K562 (cell line): ENCODE data around the gene RORC. TPM values are rescaled to one million over a fixed set of nuclear protein-coding genes. Genes with fewer than 3 reads are reported as not detected.
A peak's percentile ranks its signal among the peaks of the same experiment; 100 is the strongest.

Experiments used
- ATAC-seq: fragments of 200-7000 bp; cut with Tn5 transposase; 3 replicates; pipeline ENCODE4 v1.9.1; 2020; ENCODE audit warnings: moderate library complexity
- BruUV-seq: library from RNA; stranded (reverse); fragments of 400-500 nt; replicated peaks from 2 replicates; lab custom pipeline; 2021; lab: Mats Ljungman, UMichigan
- CTCF ChIA-PET: fragments of 300-600 bp; formaldehyde crosslinking; extraction: SDS; loops from one replicate; lab custom pipeline; 2021; ENCODE audit warnings: low intra/inter-chr PET ratio; lab: Yijun Ruan, JAX
- POLR2A ChIA-PET: fragments of 300-600, 350-650 bp; sonication (Branson Sonifier 250); formaldehyde crosslinking; extraction: SDS; loops from one replicate; lab custom pipeline; 2021; ENCODE audit warnings: antibody characterized with exemption, inconsistent platforms; lab: Yijun Ruan, JAX
- DNase-seq, 4 experiments: peaks; one replicate each; pipeline versions ENCODE4 v3.0.0 to v3.0.0-alpha.2; 2011 to 2018; ENCODE audit warnings: low spot score in 3 of 4, mixed read lengths in 3 of 4; ENCODE audit errors: extremely low read depth in 1 of 4
- FAIRE-seq: peaks from 2 replicates; lab custom pipeline; 2011; peaks lifted over from hg19 to GRCh38; lab: Jason Lieb, UNC
- H2AFZ ChIP-seq: 2 replicates; pipeline ENCODE4 v1.6.0; 2011; ENCODE audit warnings: low read depth, low read length, control low read depth, inconsistent platforms
- H3K27ac ChIP-seq: fragments of 200-600 bp; 3 replicates; pipeline ENCODE4 v1.8.0; 2011; ENCODE audit warnings: low read depth, mild to moderate bottlenecking, control low read depth, inconsistent platforms, low read length, moderate library complexity, mixed read lengths; ENCODE audit errors: extremely low read depth
- H3K27me3 ChIP-seq, 2 experiments: fragments of 300-600 bp in 1 of 2; 2 replicates in 1 of 2; 3 replicates in 1 of 2; pipeline versions ENCODE4 v1.6.0 to v1.8.0; 2011; ENCODE audit warnings: inconsistent platforms in 2 of 2, low read length in 2 of 2, mild to moderate bottlenecking in 1 of 2, mixed read lengths in 1 of 2, moderate library complexity in 1 of 2; ENCODE audit not compliant: control insufficient read depth in 2 of 2, insufficient read depth in 2 of 2
- H3K36me3 ChIP-seq: fragments of 300-600 bp; 3 replicates; pipeline ENCODE4 v1.8.0; 2011; ENCODE audit warnings: mild to moderate bottlenecking, low read length, inconsistent platforms; ENCODE audit not compliant: control insufficient read depth, insufficient read depth
- H3K4me1 ChIP-seq, 2 experiments: fragments of 200-600 bp in 1 of 2; replicated peaks in 1 of 2; 2 replicates in 1 of 2; 3 replicates in 1 of 2; pipeline versions ENCODE4 v1.5.1 to v1.8.0; 2011; ENCODE audit warnings: inconsistent platforms in 2 of 2, low read length in 2 of 2, mild to moderate bottlenecking in 1 of 2, mixed read lengths in 1 of 2, moderate library complexity in 1 of 2; ENCODE audit not compliant: control insufficient read depth in 2 of 2, insufficient read depth in 2 of 2
- H3K4me2 ChIP-seq: 2 replicates; pipeline ENCODE4 v1.6.1; 2011; ENCODE audit warnings: low read length, control low read depth, inconsistent platforms, mixed read lengths; ENCODE audit not compliant: insufficient read depth
- H3K4me3 ChIP-seq: fragments of 200-600 bp; sonication (generic), shearing (Covaris generic); 2 replicates; pipeline ENCODE4 v1.5.1; 2016; ENCODE audit warnings: control low read depth, inconsistent platforms
- H3K79me2 ChIP-seq: fragments of 200-600 bp; 3 replicates; pipeline ENCODE4 v1.8.0; 2011; ENCODE audit warnings: low read length, inconsistent platforms; ENCODE audit not compliant: control insufficient read depth, insufficient read depth
- H3K9ac ChIP-seq, 2 experiments: 2 replicates each; pipeline versions ENCODE4 v1.6.0 to v1.6.1; 2011; ENCODE audit warnings: low read depth in 2 of 2, low read length in 2 of 2, control low read depth in 1 of 2, inconsistent platforms in 1 of 2, mild to moderate bottlenecking in 1 of 2, mixed read lengths in 1 of 2; ENCODE audit not compliant: insufficient read depth in 1 of 2
- H3K9me1 ChIP-seq: one replicate; pipeline ENCODE4 v1.6.0; 2011; ENCODE audit warnings: inconsistent platforms, mild to moderate bottlenecking, low read length, moderate library complexity; ENCODE audit not compliant: control insufficient read depth, insufficient read depth
- H3K9me3 ChIP-seq: replicated peaks from 2 replicates; pipeline ENCODE4 v1.5.1; 2011; ENCODE audit warnings: low read depth, low read length, inconsistent platforms; ENCODE audit not compliant: control insufficient read depth, insufficient read depth
- H4K20me1 ChIP-seq: replicated peaks from 2 replicates; pipeline ENCODE4 v1.6.1; 2011; ENCODE audit warnings: low read length, inconsistent platforms, mixed read lengths; ENCODE audit not compliant: control insufficient read depth, insufficient read depth
- FOXM1 ChIP-seq, 2 experiments: fragments of 450-650 bp in 1 of 2; sonication (generic) in 1 of 2; formaldehyde crosslinking in 1 of 2; IDR thresholded peaks; 2 replicates each; pipeline versions ENCODE4 v1.6.1 to v1.9.0; 2017 to 2022; ENCODE audit warnings: low read depth in 2 of 2, mild to moderate bottlenecking in 2 of 2, missing genetic modification reagents in 1 of 2, moderate library complexity in 1 of 2
- GATAD2B ChIP-seq: fragments of 450-650 bp; IDR thresholded peaks from 2 replicates; pipeline ENCODE4 v1.6.1; 2017; ENCODE audit warnings: mild to moderate bottlenecking, borderline replicate concordance
- MYNN ChIP-seq, 2 experiments: sonication (generic); formaldehyde crosslinking in 1 of 2; IDR thresholded peaks; 2 replicates each; pipeline versions ENCODE4 v1.5.0 to v1.6.1; 2016 to 2020; ENCODE audit warnings: antibody characterized with exemption in 1 of 2, missing genetic modification reagents in 1 of 2
- NR4A1 ChIP-seq, 2 experiments: fragments of 250-450 bp in 1 of 2; fragments of 450-650 bp in 1 of 2; sonication (Bioruptor Pico) in 1 of 2; IDR thresholded peaks; 2 replicates each; pipeline versions ENCODE4 v1.4.0 to v1.6.1; 2016 to 2020; ENCODE audit warnings: mild to moderate bottlenecking in 2 of 2, missing compliant biosample characterization in 1 of 2, missing genetic modification characterization in 1 of 2, moderate library complexity in 1 of 2
- NRF1 ChIP-seq, 2 experiments: fragments of 450-650 bp; IDR thresholded peaks in 1 of 2; conservative IDR thresholded peaks in 1 of 2; 2 replicates each; pipeline ENCODE4 v1.6.1; 2014; ENCODE audit warnings: mild to moderate bottlenecking in 2 of 2
- ZNF408 ChIP-seq: fragments of 250-450 bp; sonication (Bioruptor Pico); IDR thresholded peaks from 2 replicates; pipeline ENCODE4 v1.4.0; 2020; ENCODE audit warnings: low read depth, mild to moderate bottlenecking, moderate library complexity
- ZNF699 ChIP-seq: fragments of 250-450 bp; sonication (Bioruptor Pico); IDR thresholded peaks from 2 replicates; pipeline ENCODE4 v1.8.0; 2021; ENCODE audit warnings: mild to moderate bottlenecking, moderate library complexity; ENCODE audit not compliant: insufficient replicate concordance
- WGBS: fragments of 100-300 bp; shearing (Covaris generic); methylation state at CpG from one replicate; pipeline ENCODE4 v1.1.6; 2016; ENCODE audit warnings: low coverage, mixed read lengths; ENCODE audit not compliant: insufficient coverage; ENCODE audit errors: missing lambda C conversion rate; 5-methylcytosine and 5-hydroxymethylcytosine counted together
- in situ Hi-C: fragments of 300-500 bp; cut with MboI; formaldehyde crosslinking; loops from 4 replicates; pipeline ENCODE4 v1.15.0; 2018; ENCODE audit warnings: inconsistent platforms, mixed read lengths
- intact Hi-C: fragments of 100-400 bp; cut with micrococcal nuclease; formaldehyde crosslinking; loops from 2 replicates; pipeline ENCODE4 v1.14.2; 2022
- polyA plus RNA-seq, 8 experiments: library from polyadenylated mRNA; depleted of rRNA in 4 of 8; stranded (reverse) in 5 of 8; unstranded in 3 of 8; fragments of >200 nt; fragmentation: Nextera tagmentation in 2 of 8; fragmentation: Illumina TruSeq in 1 of 8; extraction: Ambion mirVana in 2 of 8; extraction: Trizol in 1 of 8; gene quantifications; 2 replicates each; pipeline versions ENCODE4 v1.2.1 to v1.2.3, GENCODE V29; 2011 to 2014; ENCODE audit warnings: inconsistent platforms in 1 of 8, missing spikeins in 1 of 8
- total RNA-seq, 7 experiments: library from RNA; depleted of rRNA in 6 of 7; stranded (reverse); fragments of >200 nt in 6 of 7; fragmentation: Illumina TruSeq in 2 of 7; extraction: Trizol in 2 of 7; gene quantifications; 2 replicates each; pipeline versions ENCODE4 v1.2.1 to v1.2.3, GENCODE V29; 2011 to 2021; ENCODE audit warnings: low replicate concordance in 1 of 7
- TF ChIP-seq, protein P1 (sequence below): sonication (generic); formaldehyde crosslinking; IDR thresholded peaks from 2 replicates; pipeline ENCODE4 v1.8.1; 2023; ENCODE audit warnings: missing genetic modification reagents, mild to moderate bottlenecking, borderline replicate concordance
- TF ChIP-seq, protein P2 (sequence below): sonication (generic); formaldehyde crosslinking; IDR thresholded peaks from 2 replicates; pipeline ENCODE4 v1.8.0; 2022; ENCODE audit warnings: missing genetic modification reagents, mild to moderate bottlenecking, borderline replicate concordance
- TF ChIP-seq, protein P3 (sequence below): fragments of 450-650 bp; IDR thresholded peaks from 2 replicates; pipeline ENCODE4 v1.6.1; 2014; ENCODE audit warnings: low read depth, mild to moderate bottlenecking, moderate library complexity, borderline replicate concordance

RORC gene
- total and polyA plus RNA-seq, 9 of the 15 experiments (the other 6 are each of a cell fraction or from before 2014, with no cell fraction given) = not detected

DNA sequence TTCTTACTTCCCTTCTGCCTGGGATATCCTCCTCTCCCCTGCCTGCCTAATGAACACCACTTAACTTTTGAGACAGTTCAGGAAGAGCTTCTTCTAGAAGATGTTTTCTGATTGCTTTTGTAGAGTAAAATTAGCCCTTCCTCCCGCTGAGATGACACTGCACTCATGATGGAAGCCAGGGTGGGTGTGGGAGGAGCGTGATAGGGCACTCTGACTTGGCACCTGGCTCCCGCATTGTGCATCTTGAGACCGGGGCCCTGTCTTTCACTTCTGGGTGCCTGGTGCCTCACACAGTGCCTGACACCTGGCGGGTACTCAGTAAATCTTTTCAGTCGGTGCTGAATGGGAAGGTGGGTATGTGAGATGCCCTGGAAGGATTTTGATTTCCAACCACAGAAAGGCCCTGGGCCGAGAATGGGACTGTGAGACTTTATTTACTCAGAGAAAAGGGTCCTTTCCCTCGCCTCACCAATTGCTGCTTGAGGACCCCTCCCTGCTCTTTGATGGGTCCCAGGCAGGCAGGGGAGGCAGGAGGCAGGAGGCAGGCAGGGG lies 15.2 kb upstream of the RORC start:
- no peak overlapping the region for H3K9ac ChIP-seq
- peaks cover 4% of the 10 kb centered on the region for H3K9me1 ChIP-seq
- H4K20me1 ChIP-seq = 0 out of 2 replicates have a peak, but pooled peaks cover 3% of the 10 kb centered on the region
- POLR2A ChIA-PET = interaction anchor here (0.7 to 1.4 kb wide), 5 partner anchors 10 to 144 kb away, joined by 3 to 4 read pairs (median 3); no protein-coding TSS in a partner anchor
- H3K27ac ChIP-seq = no peak overlapping the region
- TF ChIP-seq, protein P1, sequence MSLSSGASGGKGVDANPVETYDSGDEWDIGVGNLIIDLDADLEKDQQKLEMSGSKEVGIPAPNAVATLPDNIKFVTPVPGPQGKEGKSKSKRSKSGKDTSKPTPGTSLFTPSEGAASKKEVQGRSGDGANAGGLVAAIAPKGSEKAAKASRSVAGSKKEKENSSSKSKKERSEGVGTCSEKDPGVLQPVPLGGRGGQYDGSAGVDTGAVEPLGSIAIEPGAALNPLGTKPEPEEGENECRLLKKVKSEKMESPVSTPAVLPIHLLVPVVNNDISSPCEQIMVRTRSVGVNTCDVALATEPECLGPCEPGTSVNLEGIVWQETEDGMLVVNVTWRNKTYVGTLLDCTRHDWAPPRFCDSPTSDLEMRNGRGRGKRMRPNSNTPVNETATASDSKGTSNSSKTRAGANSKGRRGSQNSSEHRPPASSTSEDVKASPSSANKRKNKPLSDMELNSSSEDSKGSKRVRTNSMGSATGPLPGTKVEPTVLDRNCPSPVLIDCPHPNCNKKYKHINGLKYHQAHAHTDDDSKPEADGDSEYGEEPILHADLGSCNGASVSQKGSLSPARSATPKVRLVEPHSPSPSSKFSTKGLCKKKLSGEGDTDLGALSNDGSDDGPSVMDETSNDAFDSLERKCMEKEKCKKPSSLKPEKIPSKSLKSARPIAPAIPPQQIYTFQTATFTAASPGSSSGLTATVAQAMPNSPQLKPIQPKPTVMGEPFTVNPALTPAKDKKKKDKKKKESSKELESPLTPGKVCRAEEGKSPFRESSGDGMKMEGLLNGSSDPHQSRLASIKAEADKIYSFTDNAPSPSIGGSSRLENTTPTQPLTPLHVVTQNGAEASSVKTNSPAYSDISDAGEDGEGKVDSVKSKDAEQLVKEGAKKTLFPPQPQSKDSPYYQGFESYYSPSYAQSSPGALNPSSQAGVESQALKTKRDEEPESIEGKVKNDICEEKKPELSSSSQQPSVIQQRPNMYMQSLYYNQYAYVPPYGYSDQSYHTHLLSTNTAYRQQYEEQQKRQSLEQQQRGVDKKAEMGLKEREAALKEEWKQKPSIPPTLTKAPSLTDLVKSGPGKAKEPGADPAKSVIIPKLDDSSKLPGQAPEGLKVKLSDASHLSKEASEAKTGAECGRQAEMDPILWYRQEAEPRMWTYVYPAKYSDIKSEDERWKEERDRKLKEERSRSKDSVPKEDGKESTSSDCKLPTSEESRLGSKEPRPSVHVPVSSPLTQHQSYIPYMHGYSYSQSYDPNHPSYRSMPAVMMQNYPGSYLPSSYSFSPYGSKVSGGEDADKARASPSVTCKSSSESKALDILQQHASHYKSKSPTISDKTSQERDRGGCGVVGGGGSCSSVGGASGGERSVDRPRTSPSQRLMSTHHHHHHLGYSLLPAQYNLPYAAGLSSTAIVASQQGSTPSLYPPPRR (CRISPR knock-in tag) = no peak
- TF ChIP-seq ZNF699 (CRISPR knock-in tag) (no peak), NR4A1 (CRISPR knock-in tag; IDR thresholded peaks at IDR 0.05) (no peak), NR4A1 (tag; IDR thresholded peaks at IDR 0.05) (no peak), MYNN (IDR thresholded peaks at IDR 0.05) (no peak), MYNN (CRISPR knock-in tag; IDR thresholded peaks at IDR 0.05) (no peak), ZNF408 (no peak), NRF1 (conservative IDR thresholded peaks at IDR 0.05 in 1 of 2, IDR thresholded peaks at IDR 0.05 in 1 of 2) (no peak), FOXM1 (IDR thresholded peaks at IDR 0.05; ENCODE audit: low read depth) (no peak), FOXM1 (CRISPR knock-in tag; IDR thresholded peaks at IDR 0.05; ENCODE audit: low read depth) (no peak), GATAD2B (no peak)
- TF ChIP-seq, protein P2, sequence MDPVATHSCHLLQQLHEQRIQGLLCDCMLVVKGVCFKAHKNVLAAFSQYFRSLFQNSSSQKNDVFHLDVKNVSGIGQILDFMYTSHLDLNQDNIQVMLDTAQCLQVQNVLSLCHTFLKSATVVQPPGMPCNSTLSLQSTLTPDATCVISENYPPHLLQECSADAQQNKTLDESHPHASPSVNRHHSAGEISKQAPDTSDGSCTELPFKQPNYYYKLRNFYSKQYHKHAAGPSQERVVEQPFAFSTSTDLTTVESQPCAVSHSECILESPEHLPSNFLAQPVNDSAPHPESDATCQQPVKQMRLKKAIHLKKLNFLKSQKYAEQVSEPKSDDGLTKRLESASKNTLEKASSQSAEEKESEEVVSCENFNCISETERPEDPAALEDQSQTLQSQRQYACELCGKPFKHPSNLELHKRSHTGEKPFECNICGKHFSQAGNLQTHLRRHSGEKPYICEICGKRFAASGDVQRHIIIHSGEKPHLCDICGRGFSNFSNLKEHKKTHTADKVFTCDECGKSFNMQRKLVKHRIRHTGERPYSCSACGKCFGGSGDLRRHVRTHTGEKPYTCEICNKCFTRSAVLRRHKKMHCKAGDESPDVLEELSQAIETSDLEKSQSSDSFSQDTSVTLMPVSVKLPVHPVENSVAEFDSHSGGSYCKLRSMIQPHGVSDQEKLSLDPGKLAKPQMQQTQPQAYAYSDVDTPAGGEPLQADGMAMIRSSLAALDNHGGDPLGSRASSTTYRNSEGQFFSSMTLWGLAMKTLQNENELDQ (CRISPR knock-in tag) = no peak
- TF ChIP-seq, protein P3, sequence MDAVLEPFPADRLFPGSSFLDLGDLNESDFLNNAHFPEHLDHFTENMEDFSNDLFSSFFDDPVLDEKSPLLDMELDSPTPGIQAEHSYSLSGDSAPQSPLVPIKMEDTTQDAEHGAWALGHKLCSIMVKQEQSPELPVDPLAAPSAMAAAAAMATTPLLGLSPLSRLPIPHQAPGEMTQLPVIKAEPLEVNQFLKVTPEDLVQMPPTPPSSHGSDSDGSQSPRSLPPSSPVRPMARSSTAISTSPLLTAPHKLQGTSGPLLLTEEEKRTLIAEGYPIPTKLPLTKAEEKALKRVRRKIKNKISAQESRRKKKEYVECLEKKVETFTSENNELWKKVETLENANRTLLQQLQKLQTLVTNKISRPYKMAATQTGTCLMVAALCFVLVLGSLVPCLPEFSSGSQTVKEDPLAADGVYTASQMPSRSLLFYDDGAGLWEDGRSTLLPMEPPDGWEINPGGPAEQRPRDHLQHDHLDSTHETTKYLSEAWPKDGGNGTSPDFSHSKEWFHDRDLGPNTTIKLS = no peak
- TF ChIP-seq, all 486 proteins: peak for 0
- H3K27me3 ChIP-seq = peaks cover 26 to 43% of the 10 kb centered on the region in 2 experiments
- DNase-seq (no peak), ATAC-seq (no peak), FAIRE-seq (no peak)
- in situ Hi-C loops (no loop called here), intact Hi-C loops (no loop called here)
- CTCF ChIA-PET = no interaction called here
- H3K79me2 ChIP-seq = no peaks in the 10 kb centered on the region
- no peak overlapping the region for H3K4me3 ChIP-seq
- H3K36me3 ChIP-seq = no peaks in the 10 kb centered on the region
- peak overlapping the region; percentile 90; the same call in 1 of the 2 replicates for H2AFZ ChIP-seq
- H3K9me3 ChIP-seq = no peaks in the 10 kb centered on the region
- peaks cover 5 to 9% of the 10 kb centered on the region in 2 experiments; a peak in 3 of 5 replicates for H3K4me1 ChIP-seq
- BruUV-seq = no TSS peak
- 0 out of 2 replicates have a peak overlapping the region, but pooled peaks have one; percentile 9 for H3K4me2 ChIP-seq
- WGBS = 31% methylated on average over 8 of the region's 8 CpGs
